Mucosa of stomach (tissue), 1 donor: ENCODE measurements around the gene LRRC26.

Source experiments
- H3K27me3 ChIP-seq: one replicate; pipeline ENCODE4 v1.7.0; 2013; ENCODE audit warnings: mild to moderate bottlenecking, low read length; ENCODE audit not compliant: control insufficient read depth, insufficient read depth
- H3K36me3 ChIP-seq: one replicate; pipeline ENCODE4 v1.7.0; 2013; ENCODE audit warnings: low read length; ENCODE audit not compliant: control insufficient read depth, insufficient read depth
- H3K4me1 ChIP-seq: one replicate; pipeline ENCODE4 v1.7.0; 2013; ENCODE audit warnings: mild to moderate bottlenecking, low read length; ENCODE audit not compliant: control insufficient read depth, insufficient read depth
- H3K4me3 ChIP-seq: one replicate; pipeline ENCODE4 v1.7.0; 2013; ENCODE audit warnings: low read length
- H3K9ac ChIP-seq: one replicate; pipeline ENCODE4 v1.7.0; 2013; ENCODE audit warnings: mild to moderate bottlenecking, low read length, moderate library complexity
- H3K9me3 ChIP-seq: one replicate; pipeline ENCODE4 v1.7.0; 2013; ENCODE audit warnings: mild to moderate bottlenecking, low read length, moderate library complexity; ENCODE audit not compliant: control insufficient read depth
- donor health status: Pancreatic carcinoma.

Gene LRRC26

GRCh38 chr9:137160716-137161557, 8.9 kb downstream of the LRRC26 start:
- H3K4me3 ChIP-seq, result no peak overlapping the region
- H3K9ac ChIP-seq, result no peak overlapping the region
- peaks cover 92% of the 10 kb centered on the region for H3K27me3 ChIP-seq
- no peaks in the 10 kb centered on the region for H3K36me3 ChIP-seq
- peaks cover 19% of the 10 kb centered on the region for H3K4me1 ChIP-seq
- no peaks in the 10 kb centered on the region for H3K9me3 ChIP-seq

- Histone ChIP-seq H3K4me1 (peaks cover 19% of the 10 kb centered on the region), H3K9me3 (no peaks in the 10 kb centered on the region), H3K4me3 (no peak overlapping the region), H3K36me3 (no peaks in the 10 kb centered on the region), H3K9ac (no peak overlapping the region), H3K27me3 (peaks cover 91% of the 10 kb centered on the region)
Observed at GRCh38 chr9:137160054-137160425, 9.8 kb downstream of the LRRC26 start.

GRCh38 chr9:137159105-137160053, 10.5 kb downstream of the LRRC26 start:
- H3K27me3 ChIP-seq, result peaks cover 85% of the 10 kb centered on the region
- H3K9ac ChIP-seq, result no peak overlapping the region
- H3K4me3 ChIP-seq, result no peak overlapping the region
- H3K4me1 ChIP-seq, result peaks cover 19% of the 10 kb centered on the region
- no peaks in the 10 kb centered on the region for H3K36me3 ChIP-seq
- H3K9me3 ChIP-seq, result no peaks in the 10 kb centered on the region

GRCh38 chr9:137158625-137159024, 11.2 kb downstream of the LRRC26 start:
- H3K36me3 ChIP-seq, result no peaks in the 10 kb centered on the region
- H3K9ac ChIP-seq, result no peak overlapping the region
- H3K27me3 ChIP-seq, result peaks cover 77% of the 10 kb centered on the region
- H3K4me3 ChIP-seq, result no peak overlapping the region
- peaks cover 19% of the 10 kb centered on the region for H3K4me1 ChIP-seq
- no peaks in the 10 kb centered on the region for H3K9me3 ChIP-seq

GRCh38 chr9:137157618-137158415, 12.0 kb downstream of the LRRC26 start:
- Histone ChIP-seq H3K36me3 (no peaks in the 10 kb centered on the region), H3K4me3 (no peak overlapping the region), H3K27me3 (peaks cover 72% of the 10 kb centered on the region)

GRCh38 chr9:137156567-137157375, 13.1 kb downstream of the LRRC26 start:
- H3K27me3 ChIP-seq, result peaks cover 62% of the 10 kb centered on the region
- H3K4me3 ChIP-seq, result no peak overlapping the region
- H3K9ac ChIP-seq, result no peak overlapping the region

More at GRCh38 chr9:137157618-137158415, 12.0 kb downstream of the LRRC26 start:
- Histone ChIP-seq H3K4me1 (peaks cover 11% of the 10 kb centered on the region), H3K9me3 (no peaks in the 10 kb centered on the region), H3K9ac (no peak overlapping the region)

GRCh38 chr9:137152844-137153405, 16.9 kb downstream of the LRRC26 start:
- Histone ChIP-seq H3K27me3 (peaks cover 40% of the 10 kb centered on the region), H3K4me1 (peaks cover 11% of the 10 kb centered on the region), H3K9ac (no peak overlapping the region), H3K4me3 (no peak overlapping the region), H3K36me3 (no peaks in the 10 kb centered on the region), H3K9me3 (no peaks in the 10 kb centered on the region)

More at GRCh38 chr9:137156567-137157375, 13.1 kb downstream of the LRRC26 start:
- Histone ChIP-seq H3K9me3 (no peaks in the 10 kb centered on the region), H3K36me3 (no peaks in the 10 kb centered on the region), H3K4me1 (peaks cover 7% of the 10 kb centered on the region)

- Histone ChIP-seq H3K27me3 (peaks cover 33% of the 10 kb centered on the region), H3K4me1 (peaks cover 4% of the 10 kb centered on the region), H3K9me3 (no peaks in the 10 kb centered on the region), H3K4me3 (no peak overlapping the region), H3K9ac (no peak overlapping the region), H3K36me3 (no peaks in the 10 kb centered on the region)
Observed at GRCh38 chr9:137150617-137151457, 19.0 kb downstream of the LRRC26 start.

GRCh38 chr9:137149942-137150616, 19.8 kb downstream of the LRRC26 start:
- no peaks in the 10 kb centered on the region for H3K9me3 ChIP-seq
- H3K36me3 ChIP-seq, result no peaks in the 10 kb centered on the region
- H3K4me1 ChIP-seq, result peaks cover 4% of the 10 kb centered on the region
- H3K27me3 ChIP-seq, result peaks cover 26% of the 10 kb centered on the region
- no peak overlapping the region for H3K4me3 ChIP-seq
- no peak overlapping the region for H3K9ac ChIP-seq

- H3K27me3 ChIP-seq, result peaks cover 25% of the 10 kb centered on the region
- H3K36me3 ChIP-seq, result no peaks in the 10 kb centered on the region
- peaks cover 4% of the 10 kb centered on the region for H3K4me1 ChIP-seq
- no peak overlapping the region for H3K4me3 ChIP-seq
- no peaks in the 10 kb centered on the region for H3K9me3 ChIP-seq
- no peak overlapping the region for H3K9ac ChIP-seq
Observed at GRCh38 chr9:137149363-137149762, 20.5 kb downstream of the LRRC26 start.
